Heart right ventricle (tissue), 16 donors: ENCODE measurements around the gene DNAAF1. TPM values are rescaled to one million over a fixed set of nuclear protein-coding genes. Genes with fewer than 3 reads are reported as not detected.

Experiments used
- ATAC-seq, 8 donors: fragments of 200-7000 bp; cut with Tn5 transposase; one replicate each; pipeline ENCODE4 v1.9.1; 2020; ENCODE audit warnings: mild to moderate bottlenecking in 8 of 8, moderate library complexity in 8 of 8, moderate number of reproducible peaks in 1 of 8
- DNase-seq, 2 donors: peaks; one replicate each; pipeline ENCODE4 v3.0.0-alpha.2; 2020
- H3K27ac ChIP-seq, 10 donors: fragments of 200-600 bp; sonication (generic) in 2 of 10; one replicate each; pipeline versions ENCODE4 v1.5.0 to v1.8.0; 2020 to 2022; ENCODE audit warnings: mild to moderate bottlenecking in 3 of 10
- H3K27me3 ChIP-seq, 7 donors: fragments of 200-600 bp; one replicate each; pipeline ENCODE4 v1.8.0; 2021 to 2022; ENCODE audit warnings: mild to moderate bottlenecking in 2 of 7
- H3K36me3 ChIP-seq, 9 donors: fragments of 200-600 bp; sonication (generic) in 1 of 9; one replicate each; pipeline versions ENCODE4 v1.5.0 to v1.8.0; 2020 to 2022; ENCODE audit warnings: mild to moderate bottlenecking in 2 of 9
- H3K4me1 ChIP-seq, 9 donors: fragments of 200-600 bp; sonication (generic) in 1 of 9; one replicate each; pipeline versions ENCODE4 v1.5.0 to v1.8.0; 2020 to 2022; ENCODE audit warnings: mild to moderate bottlenecking in 4 of 9
- H3K4me3 ChIP-seq, 10 donors: fragments of 200-600 bp; sonication (generic) in 2 of 10; one replicate each; pipeline versions ENCODE4 v1.5.0 to v1.8.0; 2020 to 2022; ENCODE audit warnings: mild to moderate bottlenecking in 7 of 10, moderate library complexity in 2 of 10
- H3K9me3 ChIP-seq, 11 donors: fragments of 200-600 bp in 10 of 11; sonication (generic) in 2 of 11; one replicate each; pipeline versions ENCODE4 v1.5.0 to v1.8.0; 2013 to 2022; ENCODE audit warnings: mild to moderate bottlenecking in 2 of 11, control low read depth in 1 of 11, moderate library complexity in 1 of 11
- CTCF ChIP-seq, 9 donors: fragments of 200-600 bp; sonication (generic) in 2 of 9; IDR thresholded peaks; one replicate each; pipeline versions ENCODE4 v1.5.0 to v1.8.0; 2021 to 2022; ENCODE audit warnings: antibody characterized with exemption in 9 of 9, mild to moderate bottlenecking in 5 of 9, moderate library complexity in 1 of 9
- WGBS, 2 donors: extraction: QIAGEN DNeasy Blood & Tissue Kit; methylation state at CpG; one replicate each; pipeline ENCODE4 v1.1.7; 2013; ENCODE audit warnings: inconsistent platforms in 1 of 2; 5-methylcytosine and 5-hydroxymethylcytosine counted together
- intact Hi-C, 10 donors: fragments of 100-400 bp; cut with DNase I; formaldehyde crosslinking; loops; one replicate each; pipeline versions ENCODE4 v1.11.1 to v1.14.2; 2022
- polyA plus RNA-seq, 2 donors: library from polyadenylated mRNA; stranded (reverse); fragments of 200-250 nt; gene quantifications; one replicate each; pipeline ENCODE4 v1.2.3, GENCODE V29; 2013
- total RNA-seq, 10 donors: library from RNA; stranded (reverse); fragmentation: NEBNext Ultra II Directional in 3 of 10; extraction: Animal tissue kit (Norgen Biotek cat#: 25700) in 3 of 10; gene quantifications; one replicate each; pipeline versions ENCODE4 v1.2.1 to v1.2.4, GENCODE V29; 2021 to 2023
- donor health status: Arrhythmogenic right ventricular cardiomyopathy.
- donor health status: ischemic (EF 13 %, LVEDD 7.1; RV severe dilation, severe dysfunction).
- donor health status: healthy with polysubstance abuse.
- donor health status: DM: no; HTN: yes; CAD: no.
- donor health status: DM: no; HTN: no; CAD: no.
- donor health status: ischemic (EF 25% LVEDD 6.9; RV normal size, moderate dysfunction).
- donor health status: ischemic (EF 25% LVEDD 5.7; RV mildly dilated, moderate dysfunction).
- donor health status: healthy.
- donor health status: DM: yes; HTN: yes; CAD: no.
- donor health status: Ischemic cardiomyopathy.
- donor health status: ischemic (EF 35%, LVEDD 5.7; RV mildly dilated, moderate dysfunction).
- donor health status: nonischemic (EF 11% LVEDD 7.7; RV severe dilation, severe dysfunction).
- donor health status: DM: yes; HTN: yes; CAD: no.
- donor health status: PGD.
- donor health status: ischemic (EF 29% LVEDD 5.4; RV normal size, mild dysfunction).
- donor health status: nonischemic (EF 23%, LVEDD 6.1; RV moderate dilation, normal function).

The DNAAF1 gene
- total and polyA plus RNA-seq, 12 donors, result 0.23 to 2.6 (median 0.33) TPM; not detected in 7

- Histone ChIP-seq H3K4me1 (peaks cover 0 to 25% (median 13%) of the 10 kb centered on the region in 9 donors), H3K4me3 (peak overlapping the region; percentile 71 to 99 (median 90)), H3K9me3 (no peaks in the 10 kb centered on the region), H3K27ac (peak overlapping the region in 9 of 10 donors; percentile 65 to 90 (median 81)), H3K27me3 (peaks cover 0 to 4% (median 0%) of the 10 kb centered on the region in 7 donors), H3K36me3 (no peaks in the 10 kb centered on the region)
- peak; percentile 19 to 40 for DNase-seq
- WGBS, 2 donors, result 0 to 1% methylated on average over 39 of the region's 39 CpGs
- peak; percentile 35 to 48 (median 40) for ATAC-seq
- intact Hi-C loops, result loop anchor here in 2 of 10 donors (2.0 to 10.0 kb wide), 2 partner anchors 42 to 70 kb away; partner anchors contain the start of gene TAF1C (in 1 of the 2)
- TF ChIP-seq CTCF (IDR thresholded peaks at IDR 0.05), result peak in 1 of 9 donors; percentile 9
Observed at GRCh38 chr16:84144209-84144858, 774 bp upstream of the DNAAF1 start.

- H3K4me1 ChIP-seq, result peaks cover 0 to 1% (median 0%) of the 10 kb centered on the region in 9 donors
- H3K27ac ChIP-seq, result no peak overlapping the region
- intact Hi-C loops, result no loop called here
- H3K4me3 ChIP-seq, result no peak overlapping the region
- H3K9me3 ChIP-seq, result no peaks in the 10 kb centered on the region
- no peak for DNase-seq
- H3K27me3 ChIP-seq, result peaks cover 0 to 19% (median 0%) of the 10 kb centered on the region in 7 donors
- WGBS, 2 donors, result 78 to 90% methylated on average over 3 of the region's 3 CpGs
- no peak for ATAC-seq
- no peaks in the 10 kb centered on the region for H3K36me3 ChIP-seq
- no peak for TF ChIP-seq CTCF (IDR thresholded peaks at IDR 0.05)
Observed at GRCh38 chr16:84150926-84151325, 5.8 kb downstream of the DNAAF1 start.

- Histone ChIP-seq H3K36me3 (no peaks in the 10 kb centered on the region), H3K4me1 (no peaks in the 10 kb centered on the region), H3K27ac (no peak overlapping the region), H3K9me3 (no peaks in the 10 kb centered on the region), H3K27me3 (peaks cover 0 to 28% (median 0%) of the 10 kb centered on the region in 7 donors), H3K4me3 (no peak overlapping the region)
- TF ChIP-seq CTCF (IDR thresholded peaks at IDR 0.05), result no peak
- DNase-seq (no peak), ATAC-seq (no peak)
- 72 to 77% methylated on average over 8 of the region's 8 CpGs for WGBS, 2 donors
- intact Hi-C loops, result no loop called here
Observed at GRCh38 chr16:84153660-84154214, 8.6 kb downstream of the DNAAF1 start.

- no peaks in the 10 kb centered on the region for H3K4me1 ChIP-seq
- no peak for DNase-seq
- intact Hi-C loops, result no loop called here
- no peak for TF ChIP-seq CTCF (IDR thresholded peaks at IDR 0.05)
- H3K27me3 ChIP-seq, result peaks cover 0 to 39% (median 7%) of the 10 kb centered on the region in 7 donors
- no peak overlapping the region for H3K27ac ChIP-seq
- ATAC-seq, result no peak
- H3K36me3 ChIP-seq, result no peaks in the 10 kb centered on the region
- H3K9me3 ChIP-seq, result no peaks in the 10 kb centered on the region
- WGBS, 2 donors, result 93 to 96% methylated on average over 4 of the region's 4 CpGs
- no peak overlapping the region for H3K4me3 ChIP-seq
Observed at GRCh38 chr16:84155226-84155625, 10.1 kb downstream of the DNAAF1 start.
